Cardiac muscle cell (in vitro differentiated cells and primary cell): ENCODE data around the gene TSTD2. TPM values are rescaled to one million over a fixed set of nuclear protein-coding genes. Genes with fewer than 3 reads are reported as not detected.
"Not testable (repeated sequence)": the region's sequence is repeated elsewhere in the genome, so short reads cannot be mapped to it uniquely, and the experiment has no call there.

ENCODE experiments used
- DNase-seq, 2 donors: peaks; one replicate each; pipeline versions ENCODE4 v3.0.0 to v3.0.0-alpha.2; 2010 to 2017; ENCODE audit warnings: low read depth in 1 of 2, low spot score in 1 of 2
- H3K27ac ChIP-seq: fragments of 200-600 bp; sonication (generic); 2 replicates; pipeline ENCODE4 v1.5.1; 2016
- H3K27me3 ChIP-seq: fragments of 200-600 bp; sonication (generic); 2 replicates; pipeline ENCODE4 v1.6.0; 2016; ENCODE audit warnings: control low read depth
- H3K36me3 ChIP-seq: fragments of 200-600 bp; sonication (generic); 2 replicates; pipeline ENCODE4 v1.5.1; 2016; ENCODE audit warnings: control low read depth
- H3K4me1 ChIP-seq: fragments of 200-600 bp; sonication (generic); 2 replicates; pipeline ENCODE4 v1.8.1; 2017; ENCODE audit warnings: low read depth, mild to moderate bottlenecking, mixed run types
- H3K4me3 ChIP-seq: fragments of 200-600 bp; sonication (generic); 2 replicates; pipeline ENCODE4 v1.5.1; 2016; ENCODE audit warnings: mild to moderate bottlenecking
- H3K9me3 ChIP-seq: fragments of 200-600 bp; sonication (generic); 2 replicates; pipeline ENCODE4 v1.5.1; 2017; ENCODE audit warnings: low read depth, mild to moderate bottlenecking, control low read depth
- polyA plus RNA-seq: library from polyadenylated mRNA; unstranded; fragments of >200 nt; fragmentation: Nextera tagmentation; extraction: Ambion mirVana; gene quantifications from 2 replicates; pipeline ENCODE4 v1.2.1, GENCODE V29; 2016
- total RNA-seq: library from RNA; depleted of rRNA; stranded (reverse); fragments of >200 nt; gene quantifications from 2 replicates; pipeline ENCODE4 v1.2.3, GENCODE V29; 2016
- TF ChIP-seq, protein P1 (sequence below): IDR thresholded peaks from 2 replicates; pipeline ENCODE4 v1.5.1; 2012; ENCODE audit warnings: low read depth, mild to moderate bottlenecking, low read length

TSTD2 gene
- total and polyA plus RNA-seq, 2 experiments from 2014 or later, result 17.2 to 25.9 TPM

DNA sequence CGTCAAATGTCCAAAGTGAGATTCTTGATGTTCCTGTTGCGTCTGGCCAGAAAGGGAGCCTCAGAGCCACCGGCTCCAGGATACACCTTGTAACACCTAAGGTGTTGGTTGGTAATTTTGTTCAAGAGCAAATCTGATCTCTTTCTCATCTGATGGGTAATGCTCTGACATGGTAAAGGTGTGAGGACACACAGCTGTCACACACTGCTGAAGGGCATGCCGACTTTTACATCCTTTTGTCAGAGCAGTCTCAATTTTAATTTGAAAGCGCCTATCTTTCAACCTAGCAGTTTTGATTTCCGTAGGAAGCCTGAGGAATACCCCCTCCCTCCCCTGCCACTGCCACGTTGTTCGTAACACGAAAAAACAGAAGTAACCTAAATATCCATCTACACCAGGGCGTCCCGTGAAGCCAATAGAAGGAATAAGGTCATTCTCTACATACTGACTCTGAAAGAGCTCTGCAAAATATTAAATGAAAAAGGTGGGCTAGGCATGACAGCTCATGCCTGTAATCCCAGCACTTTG, 57.4 kb downstream of the TSTD2 start:
- H3K27me3 ChIP-seq, result no peaks in the 10 kb centered on the region
- no peak overlapping the region for H3K27ac ChIP-seq
- H3K4me3 ChIP-seq, result no peak overlapping the region
- peaks cover 16% of the 10 kb centered on the region for H3K36me3 ChIP-seq
- no peaks in the 10 kb centered on the region for H3K9me3 ChIP-seq
- TF ChIP-seq, protein P1, sequence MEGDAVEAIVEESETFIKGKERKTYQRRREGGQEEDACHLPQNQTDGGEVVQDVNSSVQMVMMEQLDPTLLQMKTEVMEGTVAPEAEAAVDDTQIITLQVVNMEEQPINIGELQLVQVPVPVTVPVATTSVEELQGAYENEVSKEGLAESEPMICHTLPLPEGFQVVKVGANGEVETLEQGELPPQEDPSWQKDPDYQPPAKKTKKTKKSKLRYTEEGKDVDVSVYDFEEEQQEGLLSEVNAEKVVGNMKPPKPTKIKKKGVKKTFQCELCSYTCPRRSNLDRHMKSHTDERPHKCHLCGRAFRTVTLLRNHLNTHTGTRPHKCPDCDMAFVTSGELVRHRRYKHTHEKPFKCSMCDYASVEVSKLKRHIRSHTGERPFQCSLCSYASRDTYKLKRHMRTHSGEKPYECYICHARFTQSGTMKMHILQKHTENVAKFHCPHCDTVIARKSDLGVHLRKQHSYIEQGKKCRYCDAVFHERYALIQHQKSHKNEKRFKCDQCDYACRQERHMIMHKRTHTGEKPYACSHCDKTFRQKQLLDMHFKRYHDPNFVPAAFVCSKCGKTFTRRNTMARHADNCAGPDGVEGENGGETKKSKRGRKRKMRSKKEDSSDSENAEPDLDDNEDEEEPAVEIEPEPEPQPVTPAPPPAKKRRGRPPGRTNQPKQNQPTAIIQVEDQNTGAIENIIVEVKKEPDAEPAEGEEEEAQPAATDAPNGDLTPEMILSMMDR, result no peak
- no peak for DNase-seq
- no peaks in the 10 kb centered on the region for H3K4me1 ChIP-seq

DNA sequence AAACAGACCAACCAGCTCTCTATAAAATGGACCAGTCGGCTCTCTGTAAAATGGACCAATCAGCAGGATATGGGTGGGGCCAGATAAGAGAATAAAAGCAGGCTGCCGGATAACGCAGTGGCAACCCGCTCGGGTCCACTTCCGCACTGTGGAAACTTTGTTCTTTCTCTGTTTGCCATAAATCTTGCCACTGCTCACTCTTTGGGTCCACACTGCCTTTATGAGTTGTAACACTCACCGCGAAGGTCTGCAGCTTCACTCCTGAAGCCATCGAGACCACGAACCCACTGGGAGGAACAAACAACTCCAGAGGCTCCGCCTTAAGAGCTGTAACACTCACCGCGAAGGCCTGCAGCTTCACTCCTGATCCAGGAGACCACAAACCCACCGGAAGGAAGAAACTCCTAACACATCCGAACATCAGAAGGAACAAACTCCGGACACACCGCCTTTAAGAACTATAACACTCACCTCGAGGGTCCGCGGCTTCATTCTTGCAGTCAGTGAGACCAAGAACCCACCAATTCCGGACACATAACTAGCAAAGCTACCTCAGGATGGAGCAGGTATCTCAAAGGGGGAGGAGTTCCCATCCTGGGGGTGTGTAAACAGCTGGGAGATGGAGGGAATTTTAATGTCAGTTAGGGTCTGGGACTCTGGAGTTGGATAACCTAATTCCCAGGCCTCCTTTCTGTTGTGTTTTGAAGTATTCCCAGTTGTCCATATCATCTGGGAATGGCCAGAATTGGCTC, 58.1 kb downstream of the TSTD2 start:
- H3K4me1 ChIP-seq, H3K4me3 ChIP-seq, H3K27me3 ChIP-seq, DNase-seq, H3K9me3 ChIP-seq, H3K27ac ChIP-seq: not testable (repeated sequence)
- H3K36me3 ChIP-seq, result peaks cover 23% of the 10 kb centered on the region

DNA sequence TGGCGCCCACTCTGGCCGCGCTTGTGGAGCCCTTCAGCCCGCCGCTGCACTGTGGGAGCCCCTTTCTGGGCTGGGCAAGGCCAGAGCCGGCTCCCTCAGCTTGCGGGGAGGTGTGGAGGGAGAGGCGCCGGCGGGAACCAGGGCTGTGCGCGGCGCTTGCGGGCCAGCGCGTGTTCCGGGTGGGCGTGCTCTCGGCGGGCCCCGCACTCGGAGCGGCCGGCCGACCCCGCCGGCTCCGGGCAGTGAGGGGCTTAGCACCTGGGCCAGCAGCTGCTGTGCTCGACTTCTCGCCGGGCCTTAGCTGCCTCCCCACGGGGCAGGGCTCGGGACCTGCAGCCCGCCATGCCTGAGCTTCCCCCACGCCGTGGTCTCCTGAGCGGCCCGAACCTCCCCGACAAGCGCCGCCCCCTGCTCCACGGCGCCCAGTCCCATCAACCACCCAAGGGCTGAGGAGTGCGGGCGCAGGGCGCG, 59.0 kb downstream of the TSTD2 start:
- not testable (repeated sequence) for H3K4me3 ChIP-seq, H3K27me3 ChIP-seq, DNase-seq, H3K9me3 ChIP-seq, H3K4me1 ChIP-seq, H3K27ac ChIP-seq
- H3K36me3 ChIP-seq, result peaks cover 32% of the 10 kb centered on the region

DNA sequence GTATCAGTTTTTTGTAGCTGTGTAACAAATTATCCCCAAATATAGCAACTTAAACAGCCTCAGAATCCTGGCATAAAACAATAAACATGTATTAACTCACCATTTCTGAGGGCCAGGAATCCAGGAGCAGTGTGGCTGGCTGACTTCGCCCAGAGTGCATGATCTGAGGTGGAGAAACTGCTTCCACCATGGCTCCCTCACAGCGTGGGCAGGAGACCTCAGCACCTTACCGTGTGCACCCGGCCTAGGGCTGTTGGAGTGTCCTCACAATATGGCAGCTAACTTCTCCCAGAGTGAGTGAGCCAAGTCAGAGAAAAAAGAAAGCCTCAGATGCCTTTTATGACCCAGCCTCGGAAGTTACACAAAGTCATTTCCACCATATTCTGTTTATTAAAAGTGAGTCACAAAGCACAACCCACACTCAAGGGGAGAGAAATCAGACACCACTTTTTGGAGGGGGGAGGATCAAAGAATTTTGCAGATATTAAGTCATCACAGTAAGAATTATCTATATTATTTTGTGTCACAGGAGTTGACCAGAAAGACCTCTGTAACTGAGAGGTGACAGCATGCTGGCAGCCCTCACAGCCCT, 59.6 kb downstream of the TSTD2 start:
- H3K9me3 ChIP-seq, result no peaks in the 10 kb centered on the region
- TF ChIP-seq, protein P1, result no peak
- H3K27me3 ChIP-seq, result no peaks in the 10 kb centered on the region
- peak overlapping the region; percentile 45 for H3K27ac ChIP-seq
- peaks cover 38% of the 10 kb centered on the region for H3K36me3 ChIP-seq
- H3K4me1 ChIP-seq, result no peaks in the 10 kb centered on the region
- no peak overlapping the region for H3K4me3 ChIP-seq
- no peak for DNase-seq

DNA sequence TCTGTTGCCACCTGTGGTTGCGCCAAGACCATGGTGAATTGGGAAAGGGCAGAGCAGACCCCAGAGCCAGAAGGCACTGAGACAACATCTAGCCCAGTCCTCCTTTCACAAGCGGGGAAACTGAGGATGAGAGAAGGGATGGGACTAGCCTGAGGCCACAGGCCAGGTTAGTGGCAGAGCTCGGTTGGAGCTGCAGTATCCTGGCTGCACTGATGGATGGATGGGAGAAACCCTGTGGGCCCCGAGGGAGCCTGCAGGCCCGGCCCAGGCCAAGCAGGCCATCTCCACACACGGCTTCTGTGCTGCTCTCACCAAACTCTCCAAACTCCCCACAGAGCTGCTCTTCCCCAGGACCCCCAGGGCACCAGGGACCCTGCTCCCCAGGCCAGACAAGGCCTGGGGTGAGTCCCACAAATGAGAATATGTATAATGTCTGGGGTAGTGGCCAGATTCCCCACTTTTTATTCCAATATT, 60.2 kb downstream of the TSTD2 start:
- TF ChIP-seq, protein P1, result no peak
- H3K36me3 ChIP-seq, result peaks cover 38% of the 10 kb centered on the region
- H3K27ac ChIP-seq, result peak overlapping the region; percentile 45
- no peak for DNase-seq
- H3K4me3 ChIP-seq, result no peak overlapping the region
- H3K9me3 ChIP-seq, result no peaks in the 10 kb centered on the region
- no peaks in the 10 kb centered on the region for H3K27me3 ChIP-seq
- no peaks in the 10 kb centered on the region for H3K4me1 ChIP-seq

DNA sequence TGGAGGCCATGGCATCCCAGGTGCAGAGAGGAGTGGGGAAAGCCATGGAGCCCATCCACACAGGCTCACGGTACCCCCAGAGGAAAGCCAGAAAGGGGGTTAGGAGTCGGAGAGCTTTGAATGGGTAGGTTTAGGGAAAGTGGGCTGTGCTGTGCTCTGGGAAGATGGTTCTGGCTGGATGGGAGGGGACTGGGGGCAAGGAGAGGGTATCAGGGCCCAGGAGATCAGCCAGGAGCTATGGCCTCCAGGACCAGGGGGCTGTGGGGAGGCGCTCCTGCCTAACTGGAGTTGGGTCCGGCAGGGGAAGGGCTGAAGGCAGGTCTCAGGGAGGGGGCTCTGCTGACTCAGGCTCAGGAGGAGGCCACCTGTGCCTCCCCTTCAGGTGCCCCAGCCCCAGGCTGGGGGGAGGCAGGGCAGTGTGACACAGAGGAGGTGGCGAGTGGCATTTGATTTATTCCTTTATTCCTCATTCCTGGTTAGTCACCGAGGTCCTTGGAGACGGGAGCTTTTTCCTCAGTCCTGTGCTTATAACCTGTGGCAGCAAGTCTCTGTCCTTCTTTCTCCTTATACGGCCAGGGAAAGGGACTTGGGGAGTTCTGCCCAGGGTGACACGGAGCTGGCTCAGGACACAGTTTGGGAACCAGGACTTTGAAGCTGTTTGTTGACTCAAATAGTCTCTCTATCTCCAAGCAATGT, 60.8 kb downstream of the TSTD2 start:
- Histone ChIP-seq H3K4me1 (no peaks in the 10 kb centered on the region), H3K9me3 (no peaks in the 10 kb centered on the region), H3K4me3 (no peak overlapping the region), H3K27me3 (no peaks in the 10 kb centered on the region), H3K27ac (peak overlapping the region; percentile 45), H3K36me3 (peaks cover 42% of the 10 kb centered on the region)
- no peak for DNase-seq
- TF ChIP-seq, protein P1, result no peak
